Common myeloid progenitor, CD34-positive (primary cell): ENCODE measurements around the gene AP1B1.
A peak's percentile ranks its signal among the peaks of the same experiment; 100 is the strongest.

ENCODE experiments used
- CTCF ChIA-PET: fragments of 350-600 bp; sonication (Branson Sonifier 250); formaldehyde crosslinking; loops from one replicate; lab custom pipeline; 2021; ENCODE audit warnings: antibody characterized with exemption; lab: Charles Lee
- POLR2A ChIA-PET: fragments of 350-600 bp; sonication (Branson Sonifier 250); formaldehyde crosslinking; loops from one replicate; lab custom pipeline; 2021; ENCODE audit warnings: antibody characterized with exemption; lab: Charles Lee
- DNase-seq, 3 donors: peaks; one replicate each; pipeline versions ENCODE4 v3.0.0 to v3.0.0-alpha.2; 2013
- H3K27ac ChIP-seq, 2 experiments: 1 replicate in 1 of 2; 2 replicates in 1 of 2; pipeline ENCODE4 v1.7.0; 2013; ENCODE audit warnings: inconsistent platforms in 2 of 2, low read length in 2 of 2, mild to moderate bottlenecking in 2 of 2, low read depth in 1 of 2, moderate library complexity in 1 of 2; ENCODE audit not compliant: severe bottlenecking in 2 of 2, insufficient read depth in 1 of 2, poor library complexity in 1 of 2
- H3K27me3 ChIP-seq, 5 experiments: replicated peaks in 2 of 5; 1 replicate in 3 of 5; 2 replicates in 2 of 5; pipeline versions ENCODE4 v1.6.1 to v1.7.0; 2013; ENCODE audit warnings: low read length in 4 of 5, mild to moderate bottlenecking in 2 of 5, moderate library complexity in 2 of 5, inconsistent platforms in 1 of 5; ENCODE audit not compliant: insufficient read depth in 5 of 5, control insufficient read depth in 4 of 5
- H3K36me3 ChIP-seq, 4 experiments: 1 replicate in 2 of 4; 2 replicates in 2 of 4; pipeline versions ENCODE4 v1.6.1 to v1.7.0; 2013; ENCODE audit warnings: low read length in 3 of 4, control low read depth in 1 of 4, mild to moderate bottlenecking in 1 of 4; ENCODE audit not compliant: control insufficient read depth in 4 of 4, insufficient read depth in 4 of 4
- H3K4me1 ChIP-seq, 4 experiments: 1 replicate in 3 of 4; 2 replicates in 1 of 4; pipeline versions ENCODE4 v1.6.1 to v1.7.1; 2013; ENCODE audit warnings: low read length in 3 of 4, mild to moderate bottlenecking in 3 of 4, control low read depth in 1 of 4, inconsistent platforms in 1 of 4, moderate library complexity in 1 of 4; ENCODE audit not compliant: control insufficient read depth in 4 of 4, insufficient read depth in 4 of 4; ENCODE audit errors: control extremely low read depth in 1 of 4
- H3K4me3 ChIP-seq, 7 experiments: 1 replicate in 4 of 7; 2 replicates in 3 of 7; pipeline versions ENCODE4 v1.5.1 to v1.7.0; 2013; ENCODE audit warnings: mild to moderate bottlenecking in 7 of 7, low read length in 6 of 7, moderate library complexity in 6 of 7, inconsistent platforms in 2 of 7, low read depth in 2 of 7, control low read depth in 1 of 7; ENCODE audit not compliant: insufficient read depth in 4 of 7, control insufficient read depth in 1 of 7; ENCODE audit errors: extremely low read depth in 1 of 7
- H3K9me3 ChIP-seq, 5 experiments: 1 replicate in 4 of 5; 2 replicates in 1 of 5; pipeline versions ENCODE4 v1.6.1 to v1.7.1; 2013; ENCODE audit warnings: low read length in 4 of 5, mild to moderate bottlenecking in 2 of 5, inconsistent platforms in 1 of 5, low read depth in 1 of 5, moderate library complexity in 1 of 5; ENCODE audit not compliant: control insufficient read depth in 4 of 5, insufficient read depth in 2 of 5; ENCODE audit errors: control extremely low read depth in 1 of 5
- WGBS: methylation state at CpG from one replicate; pipeline ENCODE4 v1.1.5; 2013; ENCODE audit not compliant: insufficient coverage; 5-methylcytosine and 5-hydroxymethylcytosine counted together

Gene AP1B1

DNA sequence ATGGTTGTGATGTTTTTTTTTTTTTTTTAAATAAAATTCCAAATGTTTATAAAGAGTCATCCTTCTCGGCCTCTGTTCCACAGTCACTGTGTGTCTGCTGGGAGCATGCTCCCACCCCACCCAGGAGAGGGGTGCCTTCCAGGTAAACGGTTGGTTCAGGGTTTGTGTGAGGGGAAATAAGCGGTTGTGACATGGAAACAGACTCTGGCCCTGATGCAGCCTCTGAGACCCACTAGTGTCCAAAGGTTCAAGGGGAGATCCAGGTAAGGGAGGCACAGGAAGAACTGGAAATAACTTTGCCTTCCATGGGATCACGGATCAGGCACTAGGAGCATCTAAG lies 87.9 kb downstream of the AP1B1 start:
- ChIA-PET POLR2A (interaction anchor here (1.1 kb wide), 1 partner anchor 11 kb away, joined by 4 read pairs; no protein-coding TSS in a partner anchor), CTCF (no interaction called here)
- no peaks in the 10 kb centered on the region for H3K27me3 ChIP-seq
- no peak overlapping the region for H3K27ac ChIP-seq
- peaks cover 0 to 28% (median 21%) of the 10 kb centered on the region in 4 experiments for H3K4me1 ChIP-seq
- DNase-seq, result no peak
- 92% methylated on average over 2 of the region's 4 CpGs for WGBS
- no peaks in the 10 kb centered on the region for H3K9me3 ChIP-seq
- peaks cover 28 to 55% (median 54%) of the 10 kb centered on the region in 4 experiments for H3K36me3 ChIP-seq
- no peak overlapping the region for H3K4me3 ChIP-seq

DNA sequence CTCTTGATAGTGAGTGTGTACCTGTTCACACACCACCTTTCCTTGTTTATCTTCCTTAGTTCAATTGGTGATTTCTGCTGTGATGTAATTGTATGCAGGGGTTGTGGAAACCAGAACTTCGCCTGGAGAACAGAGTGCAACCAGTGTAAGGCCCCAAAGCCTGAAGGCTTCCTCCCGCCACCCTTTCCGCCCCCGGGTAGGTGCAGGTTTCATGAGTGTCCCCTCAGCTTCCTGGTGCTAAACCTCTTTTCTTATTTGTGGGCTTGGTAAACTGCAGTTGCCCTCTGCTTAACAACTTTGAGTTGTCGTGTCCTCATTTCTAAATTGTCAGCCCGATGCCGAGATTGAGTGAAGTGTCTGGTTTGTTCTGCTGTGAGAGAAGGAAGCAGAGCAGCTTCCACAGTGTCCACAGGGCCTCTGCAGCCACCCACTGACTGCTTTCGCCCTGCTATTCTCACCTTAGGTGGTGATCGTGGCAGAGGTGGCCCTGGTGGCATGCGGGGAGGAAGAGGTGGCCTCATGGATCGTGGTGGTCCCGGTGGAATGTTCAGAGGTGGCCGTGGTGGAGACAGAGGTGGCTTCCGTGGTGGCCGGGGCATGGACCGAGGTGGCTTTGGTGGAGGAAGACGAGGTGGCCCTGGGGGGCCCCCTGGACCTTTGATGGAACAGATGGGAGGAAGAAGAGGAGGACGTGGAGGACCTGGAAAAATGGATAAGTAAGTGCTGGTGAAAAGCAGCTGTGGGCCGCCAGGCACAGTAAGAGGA lies 89.1 kb downstream of the AP1B1 start:
- 92% methylated on average over 18 of the region's 19 CpGs for WGBS
- Histone ChIP-seq H3K27ac (no peak overlapping the region), H3K4me3 (no peak overlapping the region), H3K27me3 (no peaks in the 10 kb centered on the region), H3K36me3 (peaks cover 31 to 66% (median 64%) of the 10 kb centered on the region in 4 experiments), H3K4me1 (peaks cover 0 to 20% (median 19%) of the 10 kb centered on the region in 4 experiments), H3K9me3 (no peaks in the 10 kb centered on the region)
- no peak for DNase-seq
- ChIA-PET CTCF (no interaction called here), POLR2A (no interaction called here)

- Histone ChIP-seq H3K4me1 (peaks cover 0 to 15% (median 15%) of the 10 kb centered on the region in 4 experiments), H3K9me3 (no peaks in the 10 kb centered on the region), H3K4me3 (no peak overlapping the region), H3K36me3 (peaks cover 31 to 72% (median 66%) of the 10 kb centered on the region in 4 experiments), H3K27me3 (no peaks in the 10 kb centered on the region), H3K27ac (no peak overlapping the region)
- whole genome bisulfite sequencing, result 93% methylated on average over 3 of the region's 8 CpGs
- DNase-seq, result no peak
- ChIA-PET POLR2A (no interaction called here), CTCF (interaction anchor here (1.5 kb wide), 2 partner anchors 9 to 12 kb away, joined by 3 to 6 read pairs; no protein-coding TSS in a partner anchor)
Observed at GRCh38 chr22:29298641-29299040, 89.7 kb downstream of the AP1B1 start.

DNA sequence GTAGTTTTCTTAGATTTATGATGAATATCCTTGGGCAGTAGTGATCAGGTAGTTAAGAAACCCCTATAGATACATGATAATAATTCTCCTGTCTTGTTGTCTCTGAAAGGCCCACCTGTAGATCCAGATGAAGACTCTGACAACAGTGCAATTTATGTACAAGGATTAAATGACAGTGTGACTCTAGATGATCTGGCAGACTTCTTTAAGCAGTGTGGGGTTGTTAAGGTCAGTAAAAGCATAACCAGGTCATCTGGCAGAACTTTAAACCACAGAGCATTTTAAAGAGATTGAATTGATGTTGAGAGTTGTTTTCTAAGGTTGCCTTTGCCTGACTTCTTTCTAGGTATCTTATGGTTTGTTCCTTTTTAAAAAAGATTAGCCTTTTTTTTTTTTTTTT lies 96.0 kb downstream of the AP1B1 start:
- ChIA-PET CTCF (no interaction called here), POLR2A (no interaction called here)
- DNase-seq, result no peak
- Histone ChIP-seq H3K27ac (no peak overlapping the region), H3K27me3 (no peaks in the 10 kb centered on the region), H3K9me3 (no peaks in the 10 kb centered on the region), H3K4me1 (no peaks in the 10 kb centered on the region), H3K36me3 (peaks cover 42 to 99% (median 84%) of the 10 kb centered on the region in 4 experiments), H3K4me3 (no peak overlapping the region)

DNA sequence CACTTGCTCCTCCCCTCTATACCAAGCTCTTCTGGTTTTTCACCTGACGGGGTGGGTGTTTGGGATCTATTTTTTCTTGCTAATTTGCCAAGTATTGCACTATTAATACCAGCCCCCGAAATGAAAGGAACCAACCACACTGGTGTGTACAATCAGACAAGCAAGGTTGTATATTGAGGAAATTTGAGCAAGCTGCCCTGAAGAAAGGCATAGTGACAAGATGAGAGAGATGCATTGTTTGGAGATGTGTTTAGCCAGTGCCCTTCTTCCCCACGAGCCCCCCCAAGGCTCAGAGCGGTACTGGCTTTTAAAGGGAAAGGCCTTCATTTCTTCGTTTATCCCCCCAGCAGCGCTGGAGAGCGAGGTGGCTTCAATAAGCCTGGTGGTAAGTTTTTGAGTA lies 97.2 kb downstream of the AP1B1 start:
- no peak overlapping the region for H3K4me3 ChIP-seq
- peak in 1 of 3 donors; percentile 49 for DNase-seq
- H3K4me1 ChIP-seq, result no peaks in the 10 kb centered on the region
- H3K27me3 ChIP-seq, result no peaks in the 10 kb centered on the region
- CTCF ChIA-PET, result interaction anchor here (1.0 to 1.1 kb wide), 2 partner anchors 11 kb away, joined by 3 to 4 read pairs; no protein-coding TSS in a partner anchor
- no peak overlapping the region for H3K27ac ChIP-seq
- WGBS, result 100% methylated on average over 1 of the region's 7 CpGs
- POLR2A ChIA-PET, result interaction anchor here (1.0 to 1.2 kb wide), 2 partner anchors 12 to 21 kb away, joined by 3 read pairs; no protein-coding TSS in a partner anchor
- peaks cover 35 to 99% (median 82%) of the 10 kb centered on the region in 4 experiments for H3K36me3 ChIP-seq
- no peaks in the 10 kb centered on the region for H3K9me3 ChIP-seq

- 95% methylated on average over 3 of the region's 5 CpGs for WGBS
- POLR2A ChIA-PET, result interaction anchor here (1.0 to 1.2 kb wide), 2 partner anchors 13 to 20 kb away, joined by 3 read pairs; no protein-coding TSS in a partner anchor
- H3K27ac ChIP-seq, result no peak overlapping the region
- no peak for DNase-seq
- H3K36me3 ChIP-seq, result peaks cover 29 to 98% (median 80%) of the 10 kb centered on the region in 4 experiments
- no peak overlapping the region for H3K4me3 ChIP-seq
- CTCF ChIA-PET, result interaction anchor here (0.6 to 1.0 kb wide), 2 partner anchors 10 to 74 kb away, joined by 3 to 4 read pairs; no protein-coding TSS in a partner anchor
- H3K27me3 ChIP-seq, result no peaks in the 10 kb centered on the region
- H3K9me3 ChIP-seq, result no peaks in the 10 kb centered on the region
- no peaks in the 10 kb centered on the region for H3K4me1 ChIP-seq
Observed at GRCh38 chr22:29290061-29290460, 98.3 kb downstream of the AP1B1 start.

DNA sequence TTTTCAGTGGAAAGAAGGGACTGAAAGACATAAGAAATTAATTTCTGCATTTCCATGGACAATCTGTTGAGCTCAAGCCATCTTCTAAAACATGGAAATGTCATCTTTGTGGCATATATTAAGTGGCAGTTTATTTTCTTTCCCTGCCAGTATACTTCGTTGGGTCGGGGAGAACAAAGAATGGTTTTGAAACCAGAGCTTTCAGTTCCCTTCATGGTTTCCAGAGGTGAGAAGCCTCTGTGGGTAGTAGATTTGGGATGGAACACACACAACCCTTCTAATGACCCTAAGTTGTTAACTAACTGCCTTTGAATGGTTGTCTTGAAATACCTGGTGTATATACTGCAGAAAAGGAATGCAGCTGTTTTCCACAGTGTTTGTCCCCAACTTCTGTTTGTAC lies 99.5 kb downstream of the AP1B1 start:
- POLR2A ChIA-PET, result no interaction called here
- H3K4me3 ChIP-seq, result no peak overlapping the region
- CTCF ChIA-PET, result interaction anchor here (5.4 kb wide), 1 partner anchor 16 kb away, joined by 23 read pairs; no protein-coding TSS in a partner anchor
- H3K4me1 ChIP-seq, result no peaks in the 10 kb centered on the region
- no peak overlapping the region for H3K27ac ChIP-seq
- no peaks in the 10 kb centered on the region for H3K9me3 ChIP-seq
- 80% methylated on average over 1 of the region's 2 CpGs for WGBS
- H3K36me3 ChIP-seq, result peaks cover 29 to 99% (median 81%) of the 10 kb centered on the region in 4 experiments
- no peaks in the 10 kb centered on the region for H3K27me3 ChIP-seq
- no peak for DNase-seq
